HEK293 (cell line): Measurements from ENCODE around the gene TECPR2.

Source experiments
- CTCF ChIA-PET: fragments of 350-600 bp; formaldehyde crosslinking; extraction: SDS; loops from one replicate; lab custom pipeline; 2021; ENCODE audit warnings: antibody characterized with exemption; lab: Yijun Ruan, JAX
- POLR2A ChIA-PET: fragments of 300-600 bp; formaldehyde crosslinking; extraction: SDS; loops from one replicate; lab custom pipeline; 2020; ENCODE audit warnings: antibody characterized with exemption, inconsistent platforms; lab: Yijun Ruan, JAX
- H3K27ac ChIP-seq: fragments of 200-500 bp; sonication (Bioruptor generic); 2 replicates; pipeline ENCODE4 v1.5.1; 2014; ENCODE audit warnings: low read depth, low read length, control low read depth, inconsistent platforms; ENCODE audit errors: extremely low read depth
- H3K36me3 ChIP-seq, 2 experiments: fragments of 200-500 bp in 1 of 2; sonication (Bioruptor generic) in 1 of 2; 1 replicate in 1 of 2; 2 replicates in 1 of 2; pipeline ENCODE4 v1.5.1; 2014 to 2017; ENCODE audit warnings: inconsistent platforms in 2 of 2, low read length in 2 of 2; ENCODE audit not compliant: control insufficient read depth in 2 of 2, insufficient read depth in 1 of 2
- H3K4me1 ChIP-seq: fragments of 200-500 bp; sonication (Bioruptor generic); 2 replicates; pipeline ENCODE4 v1.5.1; 2014; ENCODE audit warnings: mild to moderate bottlenecking, low read length, inconsistent platforms; ENCODE audit not compliant: control insufficient read depth, insufficient read depth
- H3K4me3 ChIP-seq: 2 replicates; pipeline ENCODE4 v1.5.1; 2011; ENCODE audit warnings: low read depth, mild to moderate bottlenecking, control low read depth, low read length, moderate library complexity
- H3K9me3 ChIP-seq: fragments of 200-500 bp; sonication (Bioruptor generic); 2 replicates; pipeline ENCODE4 v1.5.1; 2014; ENCODE audit warnings: low read depth, low read length, inconsistent platforms; ENCODE audit not compliant: control insufficient read depth, insufficient read depth
- FEZF1 ChIP-seq: fragments of 450-650 bp; formaldehyde crosslinking; IDR thresholded peaks from 2 replicates; pipeline ENCODE4 v1.5.1; 2016; ENCODE audit warnings: missing biosample characterization, missing genetic modification characterization
- GLI2 ChIP-seq: fragments of 450-650 bp; formaldehyde crosslinking; IDR thresholded peaks from 2 replicates; pipeline ENCODE4; 2017; ENCODE audit warnings: missing biosample characterization, missing genetic modification characterization, low read depth, borderline replicate concordance
- GLIS2 ChIP-seq: fragments of 450-650 bp; formaldehyde crosslinking; IDR thresholded peaks from 2 replicates; pipeline ENCODE4 v1.5.1; 2016; ENCODE audit warnings: missing biosample characterization, missing genetic modification characterization
- HOXC10 ChIP-seq: sonication (generic); formaldehyde crosslinking; IDR thresholded peaks from 2 replicates; pipeline ENCODE4 v1.8.1; 2023; ENCODE audit warnings: mild to moderate bottlenecking, missing genetic modification reagents
- KLF1 ChIP-seq: fragments of 450-650 bp; formaldehyde crosslinking; IDR thresholded peaks from 2 replicates; pipeline ENCODE4 v1.5.1; 2016; ENCODE audit warnings: missing biosample characterization, missing genetic modification characterization
- KLF8 ChIP-seq: fragments of 450-650 bp; formaldehyde crosslinking; IDR thresholded peaks from 2 replicates; pipeline ENCODE4 v1.5.1; 2016; ENCODE audit warnings: missing biosample characterization, missing genetic modification characterization
- SCRT1 ChIP-seq: fragments of 450-650 bp; formaldehyde crosslinking; IDR thresholded peaks from 2 replicates; pipeline ENCODE4 v1.5.1; 2016; ENCODE audit warnings: missing biosample characterization, missing genetic modification characterization, borderline replicate concordance
- SCRT2 ChIP-seq: fragments of 450-650 bp; formaldehyde crosslinking; IDR thresholded peaks from 2 replicates; pipeline ENCODE4 v1.5.1; 2016; ENCODE audit warnings: missing biosample characterization, missing genetic modification characterization
- SETDB1 ChIP-seq: IDR thresholded peaks from one replicate; pipeline ENCODE4 v1.6.1; 2017; ENCODE audit warnings: mild to moderate bottlenecking, low read length, moderate library complexity, mixed read lengths; ENCODE audit not compliant: insufficient read length
- SP2 ChIP-seq: fragments of 450-650 bp; formaldehyde crosslinking; IDR thresholded peaks from 2 replicates; pipeline ENCODE4 v1.5.1; 2016; ENCODE audit warnings: missing biosample characterization, missing genetic modification characterization
- SP3 ChIP-seq: fragments of 450-650 bp; formaldehyde crosslinking; IDR thresholded peaks from 2 replicates; pipeline ENCODE4 v1.5.1; 2016; ENCODE audit warnings: missing biosample characterization, missing genetic modification characterization
- TRIM28 ChIP-seq: IDR thresholded peaks from 2 replicates; pipeline ENCODE4 v1.6.1; 2011; ENCODE audit warnings: low read length, control low read depth, borderline replicate concordance
- ZEB2 ChIP-seq: fragments of 450-650 bp; formaldehyde crosslinking; IDR thresholded peaks from 2 replicates; pipeline ENCODE4 v1.5.1; 2016; ENCODE audit warnings: missing biosample characterization, missing genetic modification characterization
- ZNF112 ChIP-seq: fragments of 450-650 bp; formaldehyde crosslinking; IDR thresholded peaks from 2 replicates; pipeline ENCODE4 v1.5.0; 2017; ENCODE audit warnings: missing biosample characterization, missing genetic modification characterization
- ZNF132 ChIP-seq: fragments of 450-650 bp; formaldehyde crosslinking; IDR thresholded peaks from 2 replicates; pipeline ENCODE4 v1.5.1; 2017; ENCODE audit warnings: missing biosample characterization, missing genetic modification characterization, borderline replicate concordance
- ZNF133 ChIP-seq: fragments of 450-650 bp; formaldehyde crosslinking; IDR thresholded peaks from 2 replicates; pipeline ENCODE4 v1.5.1; 2016; ENCODE audit warnings: missing biosample characterization, missing genetic modification characterization
- ZNF184 ChIP-seq: fragments of 450-650 bp; IDR thresholded peaks from 2 replicates; pipeline ENCODE4 v1.5.1; 2018; ENCODE audit warnings: missing biosample characterization, mild to moderate bottlenecking, missing genetic modification characterization
- ZNF19 ChIP-seq: fragments of 450-650 bp; formaldehyde crosslinking; IDR thresholded peaks from 2 replicates; pipeline ENCODE4; 2016; ENCODE audit warnings: missing biosample characterization, missing genetic modification characterization, low read depth
- ZNF223 ChIP-seq: fragments of 450-650 bp; formaldehyde crosslinking; IDR thresholded peaks from 2 replicates; pipeline ENCODE4 v1.5.1; 2016; ENCODE audit warnings: missing biosample characterization, missing genetic modification characterization
- ZNF274 ChIP-seq, 2 experiments: fragments of 200-500 bp in 1 of 2; fragments of 450-650 bp in 1 of 2; sonication (Bioruptor generic) in 1 of 2; formaldehyde crosslinking in 1 of 2; IDR thresholded peaks; 2 replicates each; pipeline versions ENCODE4 v1.5.1 to v1.6.1; 2014 to 2016; ENCODE audit warnings: borderline replicate concordance in 1 of 2, inconsistent platforms in 1 of 2, low read length in 1 of 2, missing biosample characterization in 1 of 2, missing genetic modification characterization in 1 of 2
- ZNF433 ChIP-seq: fragments of 450-650 bp; formaldehyde crosslinking; IDR thresholded peaks from 2 replicates; pipeline ENCODE4 v1.5.1; 2016; ENCODE audit warnings: missing biosample characterization, missing genetic modification characterization, low read depth
- ZNF664 ChIP-seq: fragments of 450-650 bp; formaldehyde crosslinking; IDR thresholded peaks from 2 replicates; pipeline ENCODE4 v1.5.1; 2016; ENCODE audit warnings: missing biosample characterization, missing genetic modification characterization
- ZNF670 ChIP-seq: fragments of 450-650 bp; formaldehyde crosslinking; IDR thresholded peaks from 2 replicates; pipeline ENCODE4 v1.5.1; 2016; ENCODE audit warnings: missing biosample characterization, missing genetic modification characterization, low read depth
- ZNF692 ChIP-seq: fragments of 450-650 bp; formaldehyde crosslinking; IDR thresholded peaks from 2 replicates; pipeline ENCODE4 v1.5.1; 2016; ENCODE audit warnings: missing biosample characterization, missing genetic modification characterization
- ZNF707 ChIP-seq: fragments of 450-650 bp; formaldehyde crosslinking; IDR thresholded peaks from 2 replicates; pipeline ENCODE4 v1.5.1; 2016; ENCODE audit warnings: missing biosample characterization, missing genetic modification characterization
- ZNF768 ChIP-seq: fragments of 450-650 bp; formaldehyde crosslinking; IDR thresholded peaks from 2 replicates; pipeline ENCODE4 v1.5.1; 2018; ENCODE audit warnings: missing biosample characterization, mild to moderate bottlenecking, missing genetic modification characterization
- TF ChIP-seq, protein P1 (sequence below): fragments of 450-650 bp; formaldehyde crosslinking; IDR thresholded peaks from 2 replicates; pipeline ENCODE4 v1.5.1; 2016; ENCODE audit warnings: missing biosample characterization, missing genetic modification characterization
- TF ChIP-seq, protein P2 (sequence below): fragments of 450-650 bp; formaldehyde crosslinking; optimal IDR thresholded peaks from 2 replicates; pipeline ENCODE3; 2016; ENCODE audit warnings: missing biosample characterization, mild to moderate bottlenecking, missing genetic modification characterization
- TF ChIP-seq, protein P3 (sequence below): fragments of 450-650 bp; formaldehyde crosslinking; conservative IDR thresholded peaks from 2 replicates; pipeline ENCODE4 v1.5.1; 2016; ENCODE audit warnings: low read depth, missing biosample characterization, missing genetic modification characterization

TECPR2 gene

DNA sequence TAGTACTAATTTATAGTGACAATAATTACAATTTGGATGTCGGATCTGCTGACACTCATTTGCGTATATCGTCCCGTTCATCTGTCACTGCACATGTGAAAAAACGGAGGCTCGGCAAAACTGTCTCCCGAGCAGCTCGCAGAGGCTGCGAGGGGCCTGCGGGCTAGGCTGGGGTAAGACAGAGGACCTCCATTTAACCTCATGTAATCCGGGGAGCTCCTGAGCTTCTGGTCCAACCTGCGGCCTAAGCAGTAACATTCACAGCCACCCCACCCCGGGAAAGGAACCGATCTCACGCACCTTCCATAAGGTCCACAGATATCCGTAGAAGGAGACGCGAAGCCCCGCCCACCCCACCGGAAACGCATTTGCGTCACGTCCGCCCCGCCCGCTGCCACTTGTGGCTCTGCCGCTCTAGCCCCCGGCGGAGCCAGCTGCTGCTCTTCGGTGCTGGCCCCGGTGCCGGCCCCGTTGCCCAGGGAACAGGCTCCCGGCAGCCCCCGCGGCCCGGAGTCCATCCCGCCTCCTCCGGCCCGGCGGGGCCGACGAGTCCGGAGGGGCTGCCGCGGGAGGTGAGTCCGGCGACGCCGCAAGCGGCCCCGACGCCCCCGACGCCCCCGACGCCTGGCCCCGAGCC lies at the start of gene TECPR2, which contains the start of gene CINP:
Gene TECPR2, plus strand, starts transcription at position 397 of the 637 bp plus-strand sequence. CDS start 13,781 bp downstream, outside the sequence.
Gene CINP, minus strand, starts transcription at position 346 of the 637 bp plus-strand sequence. Its CDS starts 39 bp downstream, at position 307.
- H3K4me1 ChIP-seq = 0 out of 2 replicates have a peak, but pooled peaks cover 3% of the 10 kb centered on the region
- H3K9me3 ChIP-seq = no peaks in the 10 kb centered on the region
- H3K36me3 ChIP-seq = peaks cover 12 to 21% of the 10 kb centered on the region in 2 experiments
- peak within 1 kb of the TSS; percentile 64 for H3K4me3 ChIP-seq
- peak within 1 kb of the TSS; percentile 67 for H3K27ac ChIP-seq
- POLR2A ChIA-PET = interaction anchor here (0.6 to 1.5 kb wide), 10 partner anchors 11 to 592 kb away, joined by 3 to 7 read pairs (median 4); no protein-coding TSS in a partner anchor
- CTCF ChIA-PET = no interaction called here
- TF ChIP-seq SP3 (tag by site-specific recombination) (peak; percentile 76), ZNF19 (tag by site-specific recombination) (no peak), ZNF664 (tag by site-specific recombination) (no peak), ZNF274 (IDR thresholded peaks at IDR 0.05; ENCODE audit: low read length) (no peak), ZNF274 (tag by site-specific recombination; IDR thresholded peaks at IDR 0.05; ENCODE audit: borderline replicate concordance) (no peak), GLI2 (tag by site-specific recombination) (no peak), KLF8 (tag by site-specific recombination) (0 out of 2 replicates have a peak, but pooled peaks have one; percentile 27), SP2 (peak; percentile 82), ZNF670 (no peak), ZNF707 (tag by site-specific recombination) (no peak), SCRT1 (tag by site-specific recombination) (peak; percentile 91), ZNF132 (tag by site-specific recombination) (no peak), KLF1 (tag by site-specific recombination) (0 out of 2 replicates have a peak, but pooled peaks have one; percentile 25), TRIM28 (no peak), ZEB2 (tag by site-specific recombination) (0 out of 2 replicates have a peak, but pooled peaks have one; percentile 27), ZNF692 (no peak), SCRT2 (tag by site-specific recombination) (peak; percentile 99), HOXC10 (CRISPR knock-in tag) (no peak), ZNF433 (no peak), FEZF1 (tag by site-specific recombination) (peak; percentile 39; the same call in 1 of the 2 replicates), ZNF768 (tag by site-specific recombination) (no peak), ZNF223 (tag by site-specific recombination) (no peak), ZNF112 (tag by site-specific recombination) (no peak), ZNF133 (tag by site-specific recombination) (no peak), SETDB1 (no peak), GLIS2 (tag by site-specific recombination) (peak; percentile 41; the same call in 1 of the 2 replicates), ZNF184 (no peak)
- TF ChIP-seq, protein P1, sequence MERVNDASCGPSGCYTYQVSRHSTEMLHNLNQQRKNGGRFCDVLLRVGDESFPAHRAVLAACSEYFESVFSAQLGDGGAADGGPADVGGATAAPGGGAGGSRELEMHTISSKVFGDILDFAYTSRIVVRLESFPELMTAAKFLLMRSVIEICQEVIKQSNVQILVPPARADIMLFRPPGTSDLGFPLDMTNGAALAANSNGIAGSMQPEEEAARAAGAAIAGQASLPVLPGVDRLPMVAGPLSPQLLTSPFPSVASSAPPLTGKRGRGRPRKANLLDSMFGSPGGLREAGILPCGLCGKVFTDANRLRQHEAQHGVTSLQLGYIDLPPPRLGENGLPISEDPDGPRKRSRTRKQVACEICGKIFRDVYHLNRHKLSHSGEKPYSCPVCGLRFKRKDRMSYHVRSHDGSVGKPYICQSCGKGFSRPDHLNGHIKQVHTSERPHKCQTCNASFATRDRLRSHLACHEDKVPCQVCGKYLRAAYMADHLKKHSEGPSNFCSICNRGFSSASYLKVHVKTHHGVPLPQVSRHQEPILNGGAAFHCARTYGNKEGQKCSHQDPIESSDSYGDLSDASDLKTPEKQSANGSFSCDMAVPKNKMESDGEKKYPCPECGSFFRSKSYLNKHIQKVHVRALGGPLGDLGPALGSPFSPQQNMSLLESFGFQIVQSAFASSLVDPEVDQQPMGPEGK (tag by site-specific recombination) = peak; percentile 52
- TF ChIP-seq, protein P2, sequence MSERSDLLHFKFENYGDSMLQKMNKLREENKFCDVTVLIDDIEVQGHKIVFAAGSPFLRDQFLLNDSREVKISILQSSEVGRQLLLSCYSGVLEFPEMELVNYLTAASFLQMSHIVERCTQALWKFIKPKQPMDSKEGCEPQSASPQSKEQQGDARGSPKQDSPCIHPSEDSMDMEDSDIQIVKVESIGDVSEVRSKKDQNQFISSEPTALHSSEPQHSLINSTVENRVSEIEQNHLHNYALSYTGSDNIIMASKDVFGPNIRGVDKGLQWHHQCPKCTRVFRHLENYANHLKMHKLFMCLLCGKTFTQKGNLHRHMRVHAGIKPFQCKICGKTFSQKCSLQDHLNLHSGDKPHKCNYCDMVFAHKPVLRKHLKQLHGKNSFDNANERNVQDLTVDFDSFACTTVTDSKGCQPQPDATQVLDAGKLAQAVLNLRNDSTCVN (tag by site-specific recombination) = no peak
- TF ChIP-seq, protein P3, sequence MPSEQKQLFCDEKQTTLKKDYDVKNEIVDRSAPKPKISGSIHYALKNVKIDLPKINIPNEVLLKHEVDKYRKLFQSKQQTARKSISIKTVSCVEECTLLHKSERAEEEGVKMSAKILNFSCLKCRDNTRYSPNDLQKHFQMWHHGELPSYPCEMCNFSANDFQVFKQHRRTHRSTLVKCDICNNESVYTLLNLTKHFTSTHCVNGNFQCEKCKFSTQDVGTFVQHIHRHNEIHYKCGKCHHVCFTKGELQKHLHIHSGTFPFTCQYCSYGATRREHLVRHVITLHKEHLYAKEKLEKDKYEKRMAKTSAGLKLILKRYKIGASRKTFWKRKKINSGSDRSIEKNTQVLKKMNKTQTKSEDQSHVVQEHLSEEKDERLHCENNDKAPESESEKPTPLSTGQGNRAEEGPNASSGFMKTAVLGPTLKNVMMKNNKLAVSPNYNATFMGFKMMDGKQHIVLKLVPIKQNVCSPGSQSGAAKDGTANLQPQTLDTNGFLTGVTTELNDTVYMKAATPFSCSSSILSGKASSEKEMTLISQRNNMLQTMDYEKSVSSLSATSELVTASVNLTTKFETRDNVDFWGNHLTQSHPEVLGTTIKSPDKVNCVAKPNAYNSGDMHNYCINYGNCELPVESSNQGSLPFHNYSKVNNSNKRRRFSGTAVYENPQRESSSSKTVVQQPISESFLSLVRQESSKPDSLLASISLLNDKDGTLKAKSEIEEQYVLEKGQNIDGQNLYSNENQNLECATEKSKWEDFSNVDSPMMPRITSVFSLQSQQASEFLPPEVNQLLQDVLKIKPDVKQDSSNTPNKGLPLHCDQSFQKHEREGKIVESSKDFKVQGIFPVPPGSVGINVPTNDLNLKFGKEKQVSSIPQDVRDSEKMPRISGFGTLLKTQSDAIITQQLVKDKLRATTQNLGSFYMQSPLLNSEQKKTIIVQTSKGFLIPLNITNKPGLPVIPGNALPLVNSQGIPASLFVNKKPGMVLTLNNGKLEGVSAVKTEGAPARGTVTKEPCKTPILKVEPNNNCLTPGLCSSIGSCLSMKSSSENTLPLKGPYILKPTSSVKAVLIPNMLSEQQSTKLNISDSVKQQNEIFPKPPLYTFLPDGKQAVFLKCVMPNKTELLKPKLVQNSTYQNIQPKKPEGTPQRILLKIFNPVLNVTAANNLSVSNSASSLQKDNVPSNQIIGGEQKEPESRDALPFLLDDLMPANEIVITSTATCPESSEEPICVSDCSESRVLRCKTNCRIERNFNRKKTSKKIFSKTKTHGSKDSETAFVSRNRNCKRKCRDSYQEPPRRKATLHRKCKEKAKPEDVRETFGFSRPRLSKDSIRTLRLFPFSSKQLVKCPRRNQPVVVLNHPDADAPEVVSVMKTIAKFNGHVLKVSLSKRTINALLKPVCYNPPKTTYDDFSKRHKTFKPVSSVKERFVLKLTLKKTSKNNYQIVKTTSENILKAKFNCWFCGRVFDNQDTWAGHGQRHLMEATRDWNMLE (tag by site-specific recombination) = peak; percentile 58; the same call in 1 of the 2 replicates
